GM23338 (cell line): Measurements from ENCODE around the gene ARL13A. TPM values are rescaled to one million over a fixed set of nuclear protein-coding genes. Genes with fewer than 3 reads are reported as not detected.

Source experiments
- ATAC-seq: fragments of 200-7000 bp; cut with Tn5 transposase; 3 replicates; pipeline ENCODE4 v1.9.1; 2020
- DNase-seq: peaks from one replicate; pipeline ENCODE4 v3.0.0-alpha.2; 2015; ENCODE audit warnings: low spot score
- H2AFZ ChIP-seq: fragments of 200-600 bp; sonication (generic); 2 replicates; pipeline ENCODE4 v1.8.0; 2016; ENCODE audit warnings: antibody characterized with exemption, mild to moderate bottlenecking, moderate library complexity
- H3F3A ChIP-seq: fragments of 200-600 bp; sonication (generic); replicated peaks from 2 replicates; pipeline ENCODE4 v1.8.0; 2017; ENCODE audit warnings: antibody characterized with exemption, mixed run types, low read depth
- H3K27ac ChIP-seq: fragments of 200-600 bp; sonication (generic); 2 replicates; pipeline ENCODE4 v1.6.1; 2016; ENCODE audit warnings: low read depth
- H3K27me3 ChIP-seq: fragments of 200-600 bp; sonication (generic); 2 replicates; pipeline ENCODE4 v1.8.0; 2016; ENCODE audit warnings: mild to moderate bottlenecking, mixed run types, moderate library complexity; ENCODE audit not compliant: insufficient read depth
- H3K36me3 ChIP-seq: fragments of 200-600 bp; sonication (generic); 2 replicates; pipeline ENCODE4 v1.8.0; 2016; ENCODE audit warnings: mild to moderate bottlenecking; ENCODE audit not compliant: insufficient read depth
- H3K4me1 ChIP-seq: fragments of 200-600 bp; sonication (generic); 2 replicates; pipeline ENCODE4 v1.8.0; 2016; ENCODE audit warnings: mild to moderate bottlenecking, moderate library complexity; ENCODE audit not compliant: insufficient read depth
- H3K4me2 ChIP-seq: fragments of 200-600 bp; sonication (generic); 2 replicates; pipeline ENCODE4 v1.7.1; 2017; ENCODE audit warnings: mixed run types
- H3K4me3 ChIP-seq: fragments of 200-600 bp; sonication (generic); 2 replicates; pipeline ENCODE4 v1.6.1; 2016; ENCODE audit warnings: mixed run types
- H3K79me2 ChIP-seq: fragments of 200-600 bp; sonication (generic); replicated peaks from 2 replicates; pipeline ENCODE4 v1.8.0; 2017; ENCODE audit warnings: mild to moderate bottlenecking; ENCODE audit not compliant: insufficient read depth
- H3K9me2 ChIP-seq: fragments of 200-600 bp; sonication (generic); 2 replicates; pipeline ENCODE4 v1.8.0; 2017; ENCODE audit not compliant: insufficient read depth
- H4K20me1 ChIP-seq: fragments of 200-600 bp; sonication (generic); replicated peaks from 2 replicates; pipeline ENCODE4 v1.8.0; 2017; ENCODE audit warnings: mild to moderate bottlenecking; ENCODE audit not compliant: insufficient read depth
- H3K27ac Mint-ChIP-seq: 2 replicates; pipeline ENCODE4 v1.8.0; 2020; ENCODE audit warnings: inconsistent platforms, mild to moderate bottlenecking, moderate library complexity, mixed read lengths
- H3K27me3 Mint-ChIP-seq: 3 replicates; pipeline ENCODE4 v1.8.0; 2022; ENCODE audit warnings: low read depth, mild to moderate bottlenecking, moderate library complexity, mixed read lengths, inconsistent platforms; ENCODE audit not compliant: insufficient read depth, poor library complexity
- H3K36me3 Mint-ChIP-seq: 3 replicates; pipeline ENCODE4 v1.8.0; 2021; ENCODE audit warnings: low read depth, mild to moderate bottlenecking, inconsistent platforms, moderate library complexity, mixed read lengths
- H3K4me1 Mint-ChIP-seq: 3 replicates; pipeline ENCODE4 v1.8.0; 2020; ENCODE audit warnings: mild to moderate bottlenecking, inconsistent platforms, mixed read lengths
- H3K4me3 Mint-ChIP-seq: 3 replicates; pipeline ENCODE4 v1.8.0; 2021; ENCODE audit warnings: moderate library complexity, mild to moderate bottlenecking, inconsistent platforms, mixed read lengths
- H3K9me3 Mint-ChIP-seq: 3 replicates; pipeline ENCODE4 v1.8.0; 2020; ENCODE audit warnings: moderate library complexity, mild to moderate bottlenecking, inconsistent platforms, mixed read lengths
- CREB1 ChIP-seq: fragments of 250-450 bp; sonication (Bioruptor Pico); IDR thresholded peaks from 2 replicates; pipeline ENCODE4 v1.5.0; 2020; ENCODE audit warnings: low read depth, mild to moderate bottlenecking, moderate library complexity
- CTCF ChIP-seq, 2 experiments: fragments of 200-600 bp in 1 of 2; sonication (generic) in 1 of 2; conservative IDR thresholded peaks; 2 replicates each; pipeline versions ENCODE4 v1.5.1 to v1.6.1; 2016 to 2017; ENCODE audit warnings: antibody characterized with exemption in 2 of 2, low read depth in 2 of 2, mild to moderate bottlenecking in 2 of 2, moderate library complexity in 1 of 2
- ETS1 ChIP-seq: IDR thresholded peaks from 2 replicates; pipeline ENCODE4 v1.6.1; 2016; ENCODE audit warnings: antibody characterized with exemption
- EZH2 ChIP-seq: fragments of 200-600 bp; sonication (generic); IDR thresholded peaks from one replicate; pipeline ENCODE4 v1.8.0; 2017; ENCODE audit warnings: antibody characterized with exemption, mild to moderate bottlenecking, low read depth; ENCODE audit not compliant: unreplicated experiment
- EZH2phosphoT487 ChIP-seq: fragments of 200-600 bp; sonication (generic); IDR thresholded peaks from one replicate; pipeline ENCODE4 v1.8.1; 2018; ENCODE audit warnings: antibody characterized with exemption; ENCODE audit not compliant: unreplicated experiment
- JUNB ChIP-seq: IDR thresholded peaks from one replicate; pipeline ENCODE4 v1.6.1; 2016; ENCODE audit warnings: antibody characterized with exemption; ENCODE audit not compliant: unreplicated experiment
- NANOG ChIP-seq: IDR thresholded peaks from 2 replicates; pipeline ENCODE4 v1.6.1; 2016; ENCODE audit warnings: antibody characterized with exemption, borderline replicate concordance
- POLR2AphosphoS5 ChIP-seq: IDR thresholded peaks from 2 replicates; pipeline ENCODE4 v1.6.1; 2016; ENCODE audit warnings: antibody characterized with exemption, low read depth
- REST ChIP-seq: IDR thresholded peaks from one replicate; pipeline ENCODE4 v1.6.1; 2018; ENCODE audit warnings: antibody characterized with exemption; ENCODE audit not compliant: unreplicated experiment
- STAT1 ChIP-seq: IDR thresholded peaks from one replicate; pipeline ENCODE4 v1.6.1; 2016; ENCODE audit warnings: antibody characterized with exemption; ENCODE audit not compliant: unreplicated experiment
- ZNF462 ChIP-seq: fragments of 250-450 bp; sonication (Bioruptor Pico); IDR thresholded peaks from 2 replicates; pipeline ENCODE4 v1.5.0; 2020; ENCODE audit warnings: mild to moderate bottlenecking, moderate library complexity
- polyA plus RNA-seq: library from polyadenylated mRNA; unstranded; fragments of >200 nt; fragmentation: Nextera tagmentation; extraction: Ambion mirVana; gene quantifications from 2 replicates; pipeline ENCODE4 v1.2.1, GENCODE V29; 2016
- total RNA-seq: library from RNA; depleted of rRNA; stranded (reverse); fragments of >200 nt; shearing (Covaris generic); gene quantifications from 2 replicates; pipeline ENCODE4 v1.2.3, GENCODE V29; 2014

The ARL13A gene
- total and polyA plus RNA-seq, 2 experiments from 2014 or later, result not detected

GRCh38 chrX:100946299-100946927, 23.1 kb upstream of the ARL13A start:
- H3K79me2 ChIP-seq, result no peaks in the 10 kb centered on the region
- no peaks in the 10 kb centered on the region for H3K9me3 Mint-ChIP-seq
- peaks cover 2% of the 10 kb centered on the region for H3K27me3 Mint-ChIP-seq
- H3K4me1 Mint-ChIP-seq, result peaks cover 15% of the 10 kb centered on the region
- H3K27ac ChIP-seq, result no peak overlapping the region
- H3F3A ChIP-seq, result no peaks in the 10 kb centered on the region
- H3K27me3 ChIP-seq, result no peaks in the 10 kb centered on the region
- no peak overlapping the region for H3K27ac Mint-ChIP-seq
- H3K9me2 ChIP-seq, result no peaks in the 10 kb centered on the region
- H3K4me3 Mint-ChIP-seq, result no peak overlapping the region
- no peaks in the 10 kb centered on the region for H3K36me3 ChIP-seq
- H3K36me3 Mint-ChIP-seq, result no peaks in the 10 kb centered on the region
- DNase-seq, result no peak
- H3K4me1 ChIP-seq, result peaks cover 4% of the 10 kb centered on the region
- H2AFZ ChIP-seq, result no peak overlapping the region
- H3K4me2 ChIP-seq, result no peak overlapping the region
- no peak overlapping the region for H3K4me3 ChIP-seq
- TF ChIP-seq STAT1, result no peak
- no peak for TF ChIP-seq REST
- no peak for TF ChIP-seq CTCF (conservative IDR thresholded peaks at IDR 0.05; ENCODE audit: low read depth in 2 of 2)
- TF ChIP-seq POLR2AphosphoS5, result no peak
- TF ChIP-seq EZH2phosphoT487, result no peak
- no peak for TF ChIP-seq ZNF462 (CRISPR knock-in tag)
- no peak for TF ChIP-seq CREB1 (CRISPR knock-in tag)
- TF ChIP-seq JUNB, result no peak
- no peak for TF ChIP-seq ETS1
- TF ChIP-seq NANOG, result no peak
- TF ChIP-seq EZH2, result no peak
- no peak for ATAC-seq
- H4K20me1 ChIP-seq, result no peaks in the 10 kb centered on the region
